PFSK-1 (cell line): Measurements from ENCODE around the gene POU3F2.

ENCODE experiments used
- POLR2AphosphoS5 ChIP-seq: IDR thresholded peaks from 2 replicates; pipeline ENCODE4 v1.6.1; 2012; ENCODE audit warnings: low read depth, mild to moderate bottlenecking, control low read depth, low read length, moderate library complexity
- SIN3A ChIP-seq: IDR thresholded peaks from 2 replicates; pipeline ENCODE4 v1.6.1; 2012; ENCODE audit warnings: mild to moderate bottlenecking, low read length, moderate library complexity, borderline replicate concordance; ENCODE audit not compliant: insufficient read depth

DNA sequence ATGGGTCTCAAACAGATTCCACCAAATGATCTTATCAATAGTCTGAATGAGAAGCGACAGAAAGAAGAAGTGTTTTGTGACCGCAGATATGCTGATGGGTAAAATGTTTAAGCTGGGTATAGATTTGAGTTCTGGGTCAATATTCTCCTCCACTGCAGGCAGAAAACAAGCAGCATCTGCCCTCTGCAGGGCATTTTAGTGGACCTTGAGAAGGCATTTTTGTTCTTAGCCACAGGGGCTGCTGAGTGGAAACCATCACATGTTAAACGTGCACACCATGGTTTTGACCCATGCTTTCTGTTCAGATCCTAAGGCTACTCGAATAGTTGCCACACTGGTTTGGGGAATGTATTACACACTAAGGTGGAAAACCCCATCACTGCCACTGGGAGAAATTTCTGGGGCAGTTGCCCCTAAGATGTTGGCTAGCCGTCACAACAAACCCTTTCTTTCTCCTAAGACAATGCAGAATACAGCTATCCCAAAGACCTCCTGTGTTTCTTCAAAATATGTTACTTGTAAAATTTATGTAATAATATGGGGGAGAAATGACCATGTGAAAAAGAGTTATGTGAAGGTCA lies 5.5 kb downstream of the POU3F2 start:
- TF ChIP-seq SIN3A (no peak), POLR2AphosphoS5 (no peak)
